Measurements from ENCODE around the gene DVL2. TPM values are rescaled to one million over a fixed set of nuclear protein-coding genes. Genes with fewer than 3 reads are reported as not detected.

DVL2 gene
- total and polyA plus RNA-seq, 2 donors (not counting 3 experiments of a cell fraction or from before 2014, with no cell fraction given), result 17.2 to 55.9 TPM

- Histone ChIP-seq H3K79me2 (ENCODE audit: control insufficient read depth, insufficient read depth, low read length) (no peaks in the 10 kb centered on the region), H3K27me3 (ENCODE audit: control insufficient read depth in 2 of 2, insufficient read depth in 2 of 2, low read length in 2 of 2) (no peaks in the 10 kb centered on the region), H3K4me3 (replicated peaks in 1 of 3; ENCODE audit: insufficient read depth in 1 of 3, low read depth in 1 of 3, low read length in 3 of 3) (no peak overlapping the region), H3K4me1 (ENCODE audit: control insufficient read depth, extremely low read depth, insufficient read depth, low read length) (peaks cover 25% of the 10 kb centered on the region), H3K9ac (replicated peaks; ENCODE audit: extremely low read depth, insufficient read depth, low read length) (no peak overlapping the region), H3K9me1 (replicated peaks; ENCODE audit: control insufficient read depth, extremely low read depth, insufficient read depth, low read length) (no peaks in the 10 kb centered on the region), H2AFZ (ENCODE audit: low read depth, low read length) (no peak overlapping the region), H3K9me3 (replicated peaks; ENCODE audit: control insufficient read depth, insufficient read depth, low read length) (no peaks in the 10 kb centered on the region), H3K36me3 (ENCODE audit: control insufficient read depth in 2 of 2, extremely low read depth in 1 of 2, insufficient read depth in 2 of 2, low read length in 2 of 2) (peaks cover 3 to 19% of the 10 kb centered on the region in 2 experiments), H4K20me1 (replicated peaks; ENCODE audit: control insufficient read depth, extremely low read depth, insufficient read depth, low read length) (no peaks in the 10 kb centered on the region), H3K4me2 (ENCODE audit: insufficient read depth, low read length) (no peak overlapping the region), H3K27ac (ENCODE audit: insufficient read depth, low read depth, low read length) (no peak overlapping the region)
- no TSS peak for BruUV-seq (replicated peaks)
- dilution Hi-C loops (cut with MboI; ENCODE audit: extremely low pct_ligation_motif_present, low sequenced_read_pairs) (no loop called here), intact Hi-C loops (cut with micrococcal nuclease) (no loop called here)
- CTCF ChIA-PET, result interaction anchor here (1.3 to 1.5 kb wide), 2 partner anchors 36 to 39 kb away, joined by 3 read pairs; no protein-coding TSS in a partner anchor
- FAIRE-seq (no peak), DNase-seq (ENCODE audit: low read depth, low spot score) (no peak)
- TF ChIP-seq GATA2 (IDR thresholded peaks at IDR 0.05; ENCODE audit: insufficient read depth, insufficient read length, low read depth, low read length), result no peak
- no peak for TF ChIP-seq MAX (IDR thresholded peaks at IDR 0.05; ENCODE audit: insufficient read depth, insufficient read length)
- no peak for TF ChIP-seq POLR2A (IDR thresholded peaks at IDR 0.05; ENCODE audit: low read depth, low read length)
- TF ChIP-seq JUN (IDR thresholded peaks at IDR 0.05; ENCODE audit: borderline replicate concordance, insufficient read depth, insufficient read length, low read depth), result no peak
- no peak for TF ChIP-seq CTCF (IDR thresholded peaks at IDR 0.05; ENCODE audit: extremely low read depth in 1 of 2, insufficient read depth in 1 of 2, low read depth in 1 of 2, low read length in 2 of 2)
- no peak for TF ChIP-seq MYC (IDR thresholded peaks at IDR 0.05; ENCODE audit: low read depth, low read length)
- no peak for TF ChIP-seq POLR2AphosphoS5 (IDR thresholded peaks at IDR 0.05; ENCODE audit: insufficient read depth, low read depth, low read length)
- no peak for TF ChIP-seq FOS (IDR thresholded peaks at IDR 0.05; ENCODE audit: borderline replicate concordance, insufficient read depth, low read length)
- TF ChIP-seq EZH2 (IDR thresholded peaks at IDR 0.05; ENCODE audit: borderline replicate concordance, low read depth, low read length, severe bottlenecking), result no peak
- POLR2A ChIA-PET, result no interaction called here
Observed at GRCh38 chr17:7259555-7259889, 25.2 kb upstream of the DVL2 start.

Data from endothelial cell of umbilical vein (primary cell).